GM21737 (cell line): ENCODE measurements around the gene PTPN20.
"Not testable (repeated sequence)": the region's sequence is repeated elsewhere in the genome, so short reads cannot be mapped to it uniquely, and the experiment has no call there.

Source experiments
- ATAC-seq: cut with Tn5 transposase; IDR thresholded peaks from one replicate; pipeline ENCODE4 v1.9.1; 2021; ENCODE audit warnings: mild to moderate bottlenecking, moderate library complexity; ENCODE audit not compliant: unreplicated experiment

PTPN20 gene

DNA sequence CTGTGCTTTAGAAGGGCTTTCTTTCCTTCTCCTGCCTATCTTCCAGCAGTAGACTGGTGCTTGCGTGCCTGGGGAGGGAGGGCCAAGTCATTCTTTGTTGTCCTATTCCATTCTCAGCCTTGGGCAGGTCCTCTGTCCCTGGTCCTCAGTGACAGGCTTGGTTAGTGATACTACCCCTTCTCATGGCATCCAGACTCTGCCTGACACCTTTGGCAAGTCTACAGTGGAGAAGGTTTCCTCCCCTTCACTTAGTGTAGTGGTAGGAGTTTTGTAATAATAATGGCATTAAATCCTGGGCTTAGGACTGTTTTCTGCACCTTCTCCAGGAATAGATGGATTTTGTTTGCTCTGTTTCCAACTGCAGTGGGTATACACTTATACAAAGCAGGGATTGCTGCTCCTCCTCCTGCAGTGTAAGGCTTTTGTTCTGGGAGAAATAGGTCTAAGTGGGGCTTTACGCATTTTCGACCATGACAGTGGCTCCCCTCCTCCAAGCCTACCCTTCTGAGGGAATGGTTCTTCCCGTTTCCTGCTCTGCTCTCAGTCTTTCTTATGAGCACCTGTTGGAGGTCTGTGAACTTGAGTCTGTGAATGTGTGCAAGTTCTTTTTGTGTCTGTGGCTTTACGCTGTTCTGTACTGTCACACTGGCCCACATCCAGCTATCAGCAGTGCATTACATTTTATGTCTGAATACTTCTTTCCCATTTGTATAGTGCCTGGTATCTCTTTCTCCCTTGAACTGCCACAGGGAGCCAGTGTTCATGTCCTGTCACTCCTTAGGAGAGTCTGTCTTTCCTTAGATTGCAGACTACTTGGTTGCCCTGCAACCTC, 37.7 kb downstream of the PTPN20 start:
- ATAC-seq, result not testable (repeated sequence)

DNA sequence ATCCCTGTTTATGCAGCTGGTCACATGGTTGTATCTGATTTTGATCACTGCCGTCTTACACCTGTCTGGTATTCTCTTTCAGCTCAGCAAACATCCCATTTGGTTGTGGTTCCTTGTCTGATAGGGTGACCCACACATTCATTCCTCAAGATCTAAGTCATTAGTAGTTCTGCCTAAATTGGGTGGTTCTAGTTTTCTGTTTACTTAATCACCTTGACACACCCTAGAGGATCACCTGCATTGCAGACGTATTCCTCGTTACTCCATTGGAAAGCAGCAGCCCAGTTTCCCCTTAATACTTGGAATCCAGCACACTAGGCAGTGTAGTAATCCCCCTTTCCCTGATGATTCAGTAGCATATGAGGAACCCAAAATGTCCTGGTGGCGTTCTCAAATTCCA, 41.3 kb downstream of the PTPN20 start:
- not testable (repeated sequence) for ATAC-seq

DNA sequence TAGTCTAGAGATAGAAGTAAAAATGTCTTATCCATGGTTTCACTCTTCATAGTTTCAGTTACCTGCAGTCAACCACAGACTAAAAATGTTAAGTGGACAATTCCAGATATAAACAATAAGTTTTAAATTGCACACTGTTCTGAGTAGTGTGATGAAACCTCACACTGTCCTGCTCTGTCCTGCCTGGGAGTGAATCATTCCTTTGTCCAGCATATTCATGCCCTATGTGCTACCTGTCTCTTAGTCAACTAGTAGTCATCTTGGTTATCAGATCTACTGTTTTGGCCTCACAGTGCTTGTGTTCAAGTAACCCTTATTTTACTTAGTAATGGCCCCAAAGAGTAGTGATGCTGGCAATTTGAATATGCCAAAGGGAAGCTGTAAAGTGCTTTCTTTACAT, 49.5 kb downstream of the PTPN20 start:
- ATAC-seq, result not testable (repeated sequence)

DNA sequence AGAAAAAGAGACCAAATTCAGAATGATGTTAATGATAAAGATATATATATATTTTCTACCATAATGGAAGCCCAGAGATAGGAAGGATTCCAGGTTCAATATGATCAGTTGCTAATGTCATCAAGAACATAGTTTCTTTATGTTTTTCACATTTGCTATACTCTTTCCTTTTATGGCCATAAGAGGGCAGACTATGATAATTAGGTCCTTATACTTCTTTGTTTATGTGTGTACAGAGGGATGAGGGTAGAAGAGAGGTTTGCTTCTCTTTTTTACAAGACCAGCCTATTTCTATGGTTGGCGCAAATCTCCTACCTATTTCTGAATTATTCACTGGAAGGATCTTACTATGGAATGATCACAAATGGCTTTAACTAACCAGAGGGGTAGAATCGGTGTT, 52.1 kb downstream of the PTPN20 start:
- ATAC-seq, result not testable (repeated sequence)

DNA sequence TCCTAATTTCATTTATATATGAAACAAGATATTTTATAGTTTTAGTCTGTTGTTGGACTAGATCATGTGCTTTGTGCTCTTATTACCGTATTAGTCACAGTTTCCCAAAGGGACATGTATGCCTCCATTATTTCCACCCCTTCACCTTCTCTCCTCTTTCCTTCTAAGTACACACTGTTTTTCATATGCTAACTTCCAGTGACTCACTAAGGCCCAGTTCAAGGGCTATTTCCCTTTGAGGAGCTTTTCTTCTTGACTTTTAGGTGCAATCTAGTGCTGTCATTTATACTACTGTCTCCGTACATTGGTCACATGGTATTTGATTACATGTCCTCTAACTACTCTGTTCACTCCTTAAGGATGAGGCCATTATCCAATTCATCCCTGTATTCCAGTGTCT, 55.8 kb downstream of the PTPN20 start:
- not testable (repeated sequence) for ATAC-seq

DNA sequence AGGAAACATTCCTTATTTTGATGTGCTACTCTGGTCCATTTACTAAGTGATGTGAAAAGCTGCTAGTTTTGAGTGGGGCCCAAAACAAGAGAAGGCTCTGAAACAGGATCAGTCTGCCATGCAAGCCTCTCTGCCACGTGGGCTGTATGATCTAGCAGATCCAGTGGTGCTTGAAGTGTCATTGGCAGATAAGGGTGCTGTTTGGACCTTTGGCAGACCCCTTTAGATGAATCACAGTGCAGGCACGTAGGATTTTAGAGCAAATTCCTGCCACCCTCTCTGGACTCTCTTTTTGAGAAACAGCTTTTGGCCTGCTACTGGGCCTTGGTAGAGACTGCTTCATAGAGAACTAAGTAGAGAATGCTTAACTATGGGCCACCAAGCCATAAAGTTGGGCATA, 69.0 kb downstream of the PTPN20 start:
- ATAC-seq, result not testable (repeated sequence)

DNA sequence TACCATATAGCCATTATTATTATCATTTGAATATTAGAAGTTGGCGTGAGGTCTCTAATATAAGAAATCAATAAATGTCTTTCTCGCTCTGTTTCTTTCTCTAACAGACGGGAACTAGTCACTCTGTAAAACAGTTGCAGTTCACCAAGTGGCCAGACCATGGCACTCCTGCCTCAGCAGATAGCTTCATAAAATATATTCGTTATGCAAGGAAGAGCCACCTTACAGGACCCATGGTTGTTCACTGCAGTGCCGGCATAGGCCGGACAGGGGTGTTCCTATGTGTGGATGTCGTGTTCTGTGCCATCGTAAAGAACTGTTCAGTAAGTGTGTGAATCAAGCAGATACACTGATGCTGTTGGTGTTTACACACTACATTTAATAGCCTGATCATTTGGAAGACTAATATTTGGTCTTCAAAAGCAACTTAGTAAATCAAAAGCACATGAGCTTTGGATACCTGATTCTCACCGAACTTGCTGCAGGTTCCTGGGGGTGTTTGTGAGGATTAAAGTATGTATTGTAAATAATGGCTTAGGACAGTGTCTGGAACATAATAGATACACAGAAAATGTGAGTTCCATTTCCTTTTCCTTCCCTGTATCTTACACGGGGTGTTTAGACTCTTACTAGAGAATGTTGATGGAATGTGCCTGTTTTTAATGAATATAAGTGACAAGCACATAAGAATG, 76.2 kb downstream of the PTPN20 start:
- peak; percentile 86 for ATAC-seq

DNA sequence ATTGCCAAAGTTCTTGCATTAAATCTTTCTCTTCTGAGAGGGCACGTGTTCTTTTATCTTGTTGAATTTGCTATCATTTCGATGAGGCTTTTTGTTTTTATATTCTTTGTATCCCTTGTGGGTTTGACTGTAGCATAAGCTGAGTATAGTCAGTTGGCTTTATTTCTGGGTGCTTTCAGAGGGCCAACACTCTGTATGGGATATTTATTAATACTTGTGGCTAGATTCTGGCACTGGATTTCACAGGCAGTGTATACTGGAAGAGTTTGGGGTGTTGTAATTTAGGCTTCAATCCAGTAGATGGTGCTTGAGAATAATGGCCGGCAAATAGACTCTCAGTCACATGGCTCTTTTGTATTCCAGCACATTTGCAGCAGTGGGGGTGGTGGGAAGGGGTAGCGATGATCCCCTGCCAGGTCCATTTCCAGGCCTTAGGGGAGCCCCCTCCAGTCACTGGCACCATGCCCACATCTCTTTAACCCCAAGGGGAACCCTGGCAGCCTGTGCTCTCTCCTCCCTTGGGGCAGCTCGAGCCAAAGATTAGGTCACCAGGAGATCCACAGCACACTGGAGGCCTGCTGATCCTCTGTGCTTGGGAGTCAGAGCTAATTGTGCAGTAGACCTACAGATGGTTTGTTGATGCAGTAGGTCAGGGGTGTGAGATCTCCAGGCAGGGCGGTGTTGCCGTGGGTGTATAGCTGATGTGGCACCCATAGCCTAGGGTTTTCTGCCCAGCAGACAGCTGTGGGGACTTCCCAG, 81.8 kb downstream of the PTPN20 start:
- ATAC-seq, result no peak

DNA sequence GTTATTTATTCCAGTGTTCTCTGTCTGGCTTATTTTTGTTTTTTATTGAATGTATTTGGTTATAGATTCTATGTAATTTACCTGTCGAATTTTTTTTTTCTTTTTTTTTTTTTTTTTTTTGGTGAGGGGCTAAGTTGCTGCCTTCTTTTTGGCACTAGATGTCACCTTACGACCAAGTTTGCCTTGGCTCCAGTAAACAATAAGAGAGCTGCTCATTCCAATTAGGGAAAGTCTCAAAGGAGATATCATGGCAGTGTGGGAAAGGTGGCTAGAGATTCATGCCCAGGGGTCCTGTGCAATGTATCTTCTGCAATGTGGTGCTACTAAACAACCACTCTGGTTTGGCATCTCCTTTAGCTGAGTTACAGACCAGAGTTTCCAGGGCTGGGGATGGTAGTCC, 84.0 kb downstream of the PTPN20 start:
- ATAC-seq, result no peak

DNA sequence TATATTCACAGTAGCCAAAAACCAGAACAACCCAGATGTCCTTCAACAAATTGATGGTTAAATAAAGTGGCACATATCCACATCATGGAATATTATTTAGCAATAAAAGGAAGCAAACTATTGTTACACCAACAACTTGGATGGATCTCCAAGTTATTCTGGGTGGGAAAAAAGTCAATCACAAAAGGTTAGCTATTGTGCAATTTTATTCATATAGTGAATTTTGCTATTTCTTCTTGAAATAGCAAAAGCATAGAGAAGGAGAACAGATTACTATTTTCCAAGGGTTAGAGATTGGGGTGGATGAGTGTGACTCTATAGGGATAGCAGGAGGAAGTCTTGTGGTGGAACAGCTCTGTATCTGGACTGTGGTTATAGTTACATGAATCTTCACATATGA, 87.0 kb downstream of the PTPN20 start:
- no peak for ATAC-seq

DNA sequence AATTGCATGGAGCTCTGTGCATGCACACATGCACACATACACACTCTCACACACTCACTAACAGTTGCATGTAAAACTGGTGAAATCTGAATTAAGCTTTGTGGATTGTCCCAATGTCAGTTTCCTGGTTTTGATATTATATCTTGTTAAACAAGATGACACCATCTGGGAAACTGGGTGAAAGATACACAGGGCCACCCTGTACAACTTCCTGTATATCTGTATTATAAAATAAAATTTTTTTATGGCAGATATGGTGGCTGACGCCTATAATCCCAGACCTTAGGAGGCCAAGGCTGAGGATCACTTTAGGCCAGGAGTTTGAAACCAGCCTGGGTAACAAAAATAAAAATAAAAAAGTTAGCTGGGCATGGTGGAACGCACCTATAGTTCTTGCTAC, 87.4 kb downstream of the PTPN20 start:
- no peak for ATAC-seq

DNA sequence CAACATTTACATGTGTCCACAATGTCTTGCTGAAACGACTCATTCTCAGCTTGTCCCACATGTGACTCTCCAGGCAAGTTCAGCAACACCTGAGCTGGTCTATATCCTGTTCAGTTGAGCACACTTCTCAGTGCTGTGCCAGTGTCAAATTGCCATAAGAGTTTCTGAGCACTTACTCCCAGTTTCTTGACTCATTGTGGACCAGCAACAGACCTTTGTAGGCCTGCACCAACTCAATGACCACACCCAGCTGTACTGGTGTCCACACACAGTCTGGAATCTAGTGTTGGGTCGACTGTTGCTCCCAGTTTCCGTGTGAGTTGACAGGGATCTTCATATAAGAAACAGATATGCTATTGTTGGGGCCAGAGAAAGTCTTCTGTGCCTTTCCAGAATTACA, 88.0 kb downstream of the PTPN20 start:
- no peak for ATAC-seq

DNA sequence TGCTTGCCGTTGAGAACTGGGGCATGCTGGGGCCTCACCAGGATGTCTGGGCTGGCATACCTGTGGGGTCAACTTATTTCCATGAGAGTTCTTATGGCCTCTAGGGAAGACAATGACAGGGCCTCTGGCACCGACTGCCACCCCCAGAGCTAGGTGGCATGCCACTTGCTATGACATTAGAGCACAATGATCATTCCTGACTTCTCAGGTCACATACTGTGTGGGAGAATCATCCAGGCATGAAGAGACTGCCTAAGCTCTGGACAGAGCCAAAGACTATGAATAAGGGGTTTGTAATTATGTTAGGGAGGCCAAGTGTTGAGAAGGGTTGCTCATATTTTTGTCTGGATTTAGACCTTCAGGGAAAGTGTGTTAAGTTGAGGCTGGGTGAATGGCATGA, 97.5 kb downstream of the PTPN20 start:
- ATAC-seq, result no peak

DNA sequence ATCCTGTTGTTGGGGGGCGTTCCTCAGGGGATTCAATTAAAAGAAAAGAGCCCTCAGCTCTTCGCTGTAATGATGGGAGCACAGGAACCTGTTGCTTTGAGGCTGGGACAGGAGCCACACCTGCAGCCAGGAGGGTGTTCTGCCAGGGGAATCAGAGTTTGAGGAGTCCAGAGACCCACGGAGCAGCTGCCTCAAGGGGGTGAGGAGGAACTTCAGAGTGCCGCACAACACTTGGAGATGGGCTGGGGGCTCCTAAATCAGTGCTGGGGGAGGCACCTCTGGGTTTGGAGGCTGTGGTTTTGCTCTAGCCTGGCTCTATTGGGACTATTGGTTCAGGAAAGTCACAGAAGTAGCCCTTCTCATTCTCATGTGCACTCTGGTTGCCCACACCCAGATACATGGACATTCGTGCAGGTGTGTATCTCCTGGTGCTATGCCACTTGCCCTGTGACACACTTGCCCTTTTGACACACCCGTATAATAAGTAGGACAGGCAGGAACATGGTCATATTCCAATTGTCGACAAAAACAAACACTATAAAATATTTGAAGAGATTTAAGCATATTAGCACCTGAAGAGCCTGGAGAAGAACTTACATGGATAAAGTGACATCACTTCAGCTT, 98.1 kb downstream of the PTPN20 start:
- ATAC-seq, result no peak

DNA sequence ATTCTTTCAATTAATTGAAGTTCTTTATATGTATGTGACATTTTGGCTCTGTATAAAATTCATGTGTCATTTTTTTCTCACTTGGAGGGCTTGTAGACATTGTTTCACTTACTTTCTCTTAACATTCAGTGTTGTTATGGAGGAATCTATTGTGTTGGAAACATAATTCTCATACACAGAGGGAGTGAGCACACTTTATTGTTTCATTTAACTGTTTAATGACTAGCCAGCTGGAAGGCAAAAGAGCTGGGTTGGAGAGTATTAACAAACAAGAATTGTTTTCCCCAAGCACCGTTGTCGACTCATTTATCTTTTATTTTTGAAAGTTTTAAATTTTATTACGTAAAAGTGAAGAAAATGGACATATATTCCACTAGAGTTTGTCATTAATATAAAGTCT, 98.8 kb downstream of the PTPN20 start:
- no peak for ATAC-seq

DNA sequence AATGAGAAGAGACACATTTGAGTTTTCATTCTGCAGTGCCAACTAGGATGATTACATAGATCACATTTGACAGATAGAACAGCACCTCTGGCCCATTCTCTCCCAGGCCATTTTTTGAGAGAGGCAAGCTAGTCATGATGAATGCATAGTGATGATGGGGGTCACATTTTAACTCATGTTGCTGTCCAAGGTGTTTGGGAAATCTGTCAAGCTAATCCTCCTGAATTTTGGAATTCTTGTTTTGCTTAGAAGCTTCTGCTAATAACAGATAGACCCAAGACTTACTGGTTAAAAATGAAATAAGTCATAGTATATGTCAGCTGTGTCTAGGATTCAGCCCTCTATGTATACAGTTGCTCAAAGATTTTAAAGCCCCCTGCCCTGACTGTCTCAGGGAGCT, 101.0 kb downstream of the PTPN20 start:
- no peak for ATAC-seq

DNA sequence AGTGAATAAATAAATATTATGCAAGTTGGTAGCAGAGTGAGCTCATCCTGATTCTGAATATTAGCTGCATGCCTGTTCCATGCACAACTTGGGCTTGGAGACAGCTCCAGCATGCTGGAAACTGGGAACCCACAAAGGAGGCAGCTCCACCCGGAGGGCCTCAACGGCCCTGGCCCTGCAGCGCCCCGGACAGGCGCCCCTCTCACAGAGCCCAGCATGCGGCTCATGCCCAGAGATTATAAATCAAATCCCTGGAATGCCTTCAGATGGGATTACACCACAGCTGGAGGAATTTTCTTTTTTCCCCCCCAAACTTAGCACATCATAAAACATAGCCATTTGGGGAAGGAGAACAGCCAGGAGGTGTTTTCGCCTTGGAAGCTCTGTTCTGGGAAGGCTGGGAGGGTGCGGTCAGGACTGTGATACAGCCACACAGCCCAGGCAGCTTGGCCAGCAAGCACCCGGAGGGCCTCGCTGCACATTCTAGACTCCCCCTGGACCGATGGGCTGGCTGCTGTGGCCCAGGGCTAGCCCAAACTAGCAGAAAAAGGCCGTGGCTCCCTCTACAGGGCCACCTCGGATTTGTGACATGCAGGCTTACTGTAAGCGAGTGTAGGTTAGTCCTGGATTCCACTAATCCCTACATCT, 102.4 kb downstream of the PTPN20 start:
- ATAC-seq, result no peak

DNA sequence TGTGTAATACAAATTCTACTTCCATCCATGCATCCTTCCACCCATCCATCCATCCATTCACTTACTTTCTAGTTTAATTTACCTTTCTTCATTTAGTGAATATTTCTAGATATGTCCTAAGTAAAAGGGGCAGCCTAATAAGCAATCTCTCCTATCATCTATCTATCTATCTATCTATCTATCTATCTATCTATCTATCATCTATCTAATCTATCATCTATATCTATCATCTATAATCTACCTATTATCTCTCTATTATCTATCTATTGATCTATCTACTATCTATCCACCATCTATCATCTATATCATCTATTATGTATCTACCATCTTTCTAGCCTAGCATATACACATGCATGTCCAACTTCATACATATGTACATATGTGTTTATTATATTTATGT, 104.2 kb downstream of the PTPN20 start:
- no peak for ATAC-seq

DNA sequence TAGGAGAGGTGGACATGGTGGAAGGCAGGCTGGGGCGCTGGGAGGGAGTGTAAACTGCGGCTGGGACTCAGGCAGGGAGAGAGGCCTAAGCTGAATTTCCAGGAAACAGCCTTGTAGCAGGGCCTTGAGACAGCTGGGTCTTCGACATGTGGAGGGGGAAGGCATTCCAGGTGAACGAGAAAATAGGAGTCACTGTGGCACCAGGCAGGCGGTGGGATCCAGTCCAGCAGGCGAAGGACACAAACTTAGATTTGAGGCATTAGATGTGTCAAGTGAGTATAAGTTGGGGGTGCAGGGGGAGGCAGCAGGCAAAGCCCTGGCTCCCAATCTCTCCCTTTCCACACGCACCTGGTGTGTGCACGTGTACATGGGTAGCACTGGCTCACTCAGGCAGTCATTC, 105.3 kb downstream of the PTPN20 start:
- ATAC-seq, result no peak

DNA sequence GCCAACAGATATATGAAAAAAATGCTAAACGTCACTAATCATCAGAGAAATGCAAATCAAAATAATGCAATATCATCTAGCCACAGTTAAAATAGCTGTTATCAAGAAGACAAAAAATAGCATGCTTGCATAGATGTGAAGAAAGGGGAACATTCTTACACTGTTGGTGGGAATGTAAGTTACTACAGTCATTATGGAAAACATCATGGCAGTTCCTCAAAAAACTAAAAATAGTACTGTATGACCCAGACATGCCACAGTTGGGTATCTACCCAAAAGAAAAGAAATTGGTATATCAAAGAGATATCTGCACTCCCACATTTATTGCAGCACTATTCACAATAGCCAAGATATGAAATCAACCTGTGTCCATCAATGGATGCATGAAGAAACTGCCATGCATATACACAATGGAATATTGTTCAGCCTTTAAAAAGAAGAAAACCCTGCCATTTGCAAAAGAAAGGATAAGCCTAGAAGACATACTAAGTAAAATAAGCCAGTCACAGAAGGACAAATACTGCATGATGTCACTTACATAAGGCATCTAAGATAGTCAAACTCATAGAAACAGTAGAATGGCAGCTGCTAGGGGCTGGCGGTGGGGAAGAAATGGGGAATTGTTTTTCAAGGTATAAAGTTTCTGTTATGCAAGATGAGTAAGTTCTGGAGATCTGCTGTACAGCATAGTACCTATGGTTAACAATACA, 107.0 kb downstream of the PTPN20 start:
- ATAC-seq, result no peak
